Upper lobe of left lung (tissue), 6 donors: Measurements from ENCODE around the gene PARVB. TPM values are rescaled to one million over a fixed set of nuclear protein-coding genes. Genes with fewer than 3 reads are reported as not detected.

Experiments
- ATAC-seq, 2 donors: fragments of 200-7000 bp; cut with Tn5 transposase; one replicate each; pipeline ENCODE4 v1.9.1; 2022; ENCODE audit warnings: mild to moderate bottlenecking in 2 of 2, moderate library complexity in 2 of 2; ENCODE audit not compliant: low FRiP score in 2 of 2
- DNase-seq, 2 donors: peaks; one replicate each; pipeline ENCODE4 v3.0.0-alpha.2; 2019 to 2020
- H3K27ac ChIP-seq, 4 donors: fragments of 200-600 bp; sonication (generic); one replicate each; pipeline ENCODE4 v1.5.1; 2016 to 2019
- H3K27me3 ChIP-seq, 4 donors: fragments of 200-600 bp; sonication (generic); one replicate each; pipeline ENCODE4 v1.5.1; 2017 to 2019
- H3K36me3 ChIP-seq, 4 donors: fragments of 200-600 bp; sonication (generic); one replicate each; pipeline ENCODE4 v1.5.1; 2016 to 2019
- H3K4me1 ChIP-seq, 4 donors: fragments of 200-600 bp; sonication (generic); one replicate each; pipeline ENCODE4 v1.5.1; 2018 to 2019
- H3K4me3 ChIP-seq, 4 donors: fragments of 200-600 bp; sonication (generic); one replicate each; pipeline ENCODE4 v1.5.1; 2017 to 2019; ENCODE audit warnings: mild to moderate bottlenecking in 2 of 4, moderate library complexity in 1 of 4
- H3K9me3 ChIP-seq, 4 donors: fragments of 200-600 bp; sonication (generic); one replicate each; pipeline ENCODE4 v1.5.1; 2018 to 2019
- EP300 ChIP-seq, 4 donors: sonication (generic); formaldehyde crosslinking; IDR thresholded peaks; one replicate each; pipeline ENCODE4 v1.5.1; 2017; ENCODE audit warnings: antibody characterized with exemption in 4 of 4, control low read depth in 2 of 4
- POLR2A ChIP-seq, 4 donors: fragments of 450-650 bp; IDR thresholded peaks; one replicate each; pipeline ENCODE4 v1.5.1; 2016 to 2017; ENCODE audit warnings: antibody characterized with exemption in 4 of 4, mild to moderate bottlenecking in 2 of 4
- POLR2AphosphoS5 ChIP-seq, 2 donors: sonication (generic); formaldehyde crosslinking; IDR thresholded peaks; one replicate each; pipeline ENCODE4 v1.5.1; 2017; ENCODE audit warnings: antibody characterized with exemption in 2 of 2
- WGBS, 2 donors: methylation state at CpG; one replicate each; pipeline ENCODE4 v1.1.5; 2017 to 2018; 5-methylcytosine and 5-hydroxymethylcytosine counted together
- total RNA-seq, 6 donors: library from RNA; depleted of rRNA in 4 of 6; stranded (reverse); fragments of >200 nt in 4 of 6; gene quantifications; one replicate each; pipeline versions ENCODE4 v1.1.0 to v1.2.1, GENCODE V29; 2016 to 2021
- TF ChIP-seq, protein P1 (sequence below), 6 experiments: fragments of 450-650 bp in 4 of 6; fragments of 200-600 bp in 2 of 6; sonication (generic) in 2 of 6; IDR thresholded peaks; one replicate each; pipeline ENCODE4 v1.5.1; 2016 to 2019; ENCODE audit warnings: antibody characterized with exemption in 6 of 6
- donor health status: DM: no; HTN: no; CAD: no; lungs with moderate emphysema.
- donor health status: DM: no; HTN: yes; CAD: no; lungs with severe emphysema.

The PARVB gene
- total RNA-seq, 6 donors from 2014 or later: 14.5 to 56.1 (median 37.0) TPM

DNA sequence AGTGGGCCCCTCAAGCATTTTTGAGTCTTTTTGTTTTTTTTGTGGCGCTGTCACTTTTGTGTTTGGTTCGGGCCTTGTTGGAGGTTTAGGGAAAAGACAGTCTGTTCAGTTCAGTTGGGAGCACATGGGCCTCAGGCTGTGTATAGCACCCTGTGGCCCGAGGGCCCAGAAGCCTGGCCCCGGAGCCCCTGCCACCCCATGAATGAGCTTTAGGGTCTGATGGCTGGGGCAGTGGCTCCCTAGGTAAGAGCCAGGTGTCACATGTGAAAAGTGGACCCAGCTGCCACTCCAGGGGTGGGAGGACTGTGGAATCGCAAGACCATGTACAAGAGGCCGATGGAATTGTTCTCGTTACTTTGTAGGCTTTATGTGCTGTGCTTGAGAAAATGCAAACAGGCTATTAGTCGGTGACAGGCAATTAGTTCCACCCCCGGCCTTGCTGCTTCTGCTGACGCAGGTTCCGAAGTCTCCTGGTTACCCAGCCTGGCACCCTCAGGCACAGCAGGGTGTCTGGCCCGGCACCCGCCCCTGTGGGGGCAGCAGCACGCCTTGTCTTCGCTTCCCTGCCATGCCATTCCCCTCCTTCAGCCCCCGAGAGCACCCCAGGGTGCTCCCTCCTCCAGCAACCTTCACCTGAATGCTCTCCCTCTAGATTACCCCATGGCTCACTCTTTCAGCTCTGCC is 118.5 kb downstream of the PARVB start:
- Histone ChIP-seq H3K27me3 (no peaks in the 10 kb centered on the region), H3K27ac (no peak overlapping the region), H3K4me1 (peaks cover 0 to 5% (median 2%) of the 10 kb centered on the region in 4 donors), H3K4me3 (no peak overlapping the region), H3K36me3 (peaks cover 0 to 50% (median 15%) of the 10 kb centered on the region in 4 donors), H3K9me3 (peaks cover under 1 to 9% (median 3%) of the 10 kb centered on the region in 4 donors)
- no peak for TF ChIP-seq POLR2AphosphoS5 (IDR thresholded peaks at IDR 0.05)
- TF ChIP-seq, protein P1, sequence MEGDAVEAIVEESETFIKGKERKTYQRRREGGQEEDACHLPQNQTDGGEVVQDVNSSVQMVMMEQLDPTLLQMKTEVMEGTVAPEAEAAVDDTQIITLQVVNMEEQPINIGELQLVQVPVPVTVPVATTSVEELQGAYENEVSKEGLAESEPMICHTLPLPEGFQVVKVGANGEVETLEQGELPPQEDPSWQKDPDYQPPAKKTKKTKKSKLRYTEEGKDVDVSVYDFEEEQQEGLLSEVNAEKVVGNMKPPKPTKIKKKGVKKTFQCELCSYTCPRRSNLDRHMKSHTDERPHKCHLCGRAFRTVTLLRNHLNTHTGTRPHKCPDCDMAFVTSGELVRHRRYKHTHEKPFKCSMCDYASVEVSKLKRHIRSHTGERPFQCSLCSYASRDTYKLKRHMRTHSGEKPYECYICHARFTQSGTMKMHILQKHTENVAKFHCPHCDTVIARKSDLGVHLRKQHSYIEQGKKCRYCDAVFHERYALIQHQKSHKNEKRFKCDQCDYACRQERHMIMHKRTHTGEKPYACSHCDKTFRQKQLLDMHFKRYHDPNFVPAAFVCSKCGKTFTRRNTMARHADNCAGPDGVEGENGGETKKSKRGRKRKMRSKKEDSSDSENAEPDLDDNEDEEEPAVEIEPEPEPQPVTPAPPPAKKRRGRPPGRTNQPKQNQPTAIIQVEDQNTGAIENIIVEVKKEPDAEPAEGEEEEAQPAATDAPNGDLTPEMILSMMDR (IDR thresholded peaks at IDR 0.05): no peak
- no peak for TF ChIP-seq EP300 (IDR thresholded peaks at IDR 0.05)
- no peak for TF ChIP-seq POLR2A (IDR thresholded peaks at IDR 0.05)
- ATAC-seq (no peak), DNase-seq (no peak)
- 84 to 90% methylated on average over 16 of the region's 16 CpGs for WGBS, 2 donors

DNA sequence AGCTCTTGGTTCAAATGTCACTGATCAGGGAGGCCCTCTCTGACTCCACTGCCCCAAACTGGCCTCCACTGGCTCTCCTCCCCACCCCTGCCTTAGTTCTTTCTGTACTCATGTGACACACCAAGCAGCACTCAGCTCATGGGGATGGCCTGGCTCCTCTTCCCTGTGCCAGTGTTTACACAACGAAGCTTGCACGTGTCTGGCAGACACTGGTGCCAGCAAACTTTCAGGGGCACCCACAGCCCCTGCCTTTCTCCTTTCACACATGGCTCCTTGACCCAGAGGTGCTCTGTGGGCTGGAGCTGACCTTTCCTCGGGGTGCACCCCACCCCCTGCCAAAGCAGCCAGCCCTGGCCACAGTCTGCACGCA is 119.0 kb downstream of the PARVB start:
- ATAC-seq (no peak), DNase-seq (no peak)
- WGBS, 2 donors: 59 to 65% methylated on average over 2 to 4 of the region's 4 CpGs

DNA sequence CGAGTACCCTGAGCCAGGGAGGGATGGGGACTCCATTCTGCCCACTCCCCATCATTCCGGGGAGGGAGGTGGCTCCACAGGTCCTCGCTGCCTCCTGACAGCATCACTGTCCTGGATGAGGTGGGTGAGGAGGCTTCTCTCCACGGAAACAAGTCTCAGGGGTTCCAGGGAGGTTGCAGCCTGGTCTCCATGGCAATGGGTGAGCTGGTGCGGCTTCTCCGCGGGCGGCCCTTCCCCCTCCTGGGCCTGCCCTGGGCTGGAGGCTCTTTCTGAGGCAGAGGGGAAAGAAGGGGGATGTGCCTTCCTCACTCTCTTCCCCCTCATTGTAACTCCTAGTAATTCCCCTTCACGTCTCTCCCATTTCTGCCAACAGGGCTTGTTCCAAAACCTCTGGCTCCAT is 119.5 kb downstream of the PARVB start:
- Histone ChIP-seq H3K4me3 (no peak overlapping the region), H3K4me1 (peaks cover 0 to 5% (median 2%) of the 10 kb centered on the region in 4 donors), H3K36me3 (peaks cover 0 to 45% (median 7%) of the 10 kb centered on the region in 4 donors), H3K27me3 (no peaks in the 10 kb centered on the region), H3K9me3 (no peaks in the 10 kb centered on the region), H3K27ac (no peak overlapping the region)
- ATAC-seq: no peak
- 75 to 84% methylated on average over 7 to 9 of the region's 9 CpGs for WGBS, 2 donors
- DNase-seq: no peak
- TF ChIP-seq POLR2AphosphoS5 (IDR thresholded peaks at IDR 0.05) (no peak), POLR2A (IDR thresholded peaks at IDR 0.05) (no peak), EP300 (IDR thresholded peaks at IDR 0.05) (no peak)
- TF ChIP-seq, protein P1 (IDR thresholded peaks at IDR 0.05): no peak

More for the DNA sequence above, 119.0 kb downstream of the PARVB start:
- Histone ChIP-seq H3K4me1 (peaks cover 0 to 5% (median 2%) of the 10 kb centered on the region in 4 donors), H3K9me3 (peaks cover 0 to 3% (median 0%) of the 10 kb centered on the region in 4 donors), H3K27ac (no peak overlapping the region), H3K27me3 (no peaks in the 10 kb centered on the region), H3K36me3 (peaks cover 0 to 49% (median 10%) of the 10 kb centered on the region in 4 donors), H3K4me3 (no peak overlapping the region)
- TF ChIP-seq, protein P1 (IDR thresholded peaks at IDR 0.05): no peak
- no peak for TF ChIP-seq POLR2AphosphoS5 (IDR thresholded peaks at IDR 0.05)
- no peak for TF ChIP-seq POLR2A (IDR thresholded peaks at IDR 0.05)
- TF ChIP-seq EP300 (IDR thresholded peaks at IDR 0.05): no peak

DNA sequence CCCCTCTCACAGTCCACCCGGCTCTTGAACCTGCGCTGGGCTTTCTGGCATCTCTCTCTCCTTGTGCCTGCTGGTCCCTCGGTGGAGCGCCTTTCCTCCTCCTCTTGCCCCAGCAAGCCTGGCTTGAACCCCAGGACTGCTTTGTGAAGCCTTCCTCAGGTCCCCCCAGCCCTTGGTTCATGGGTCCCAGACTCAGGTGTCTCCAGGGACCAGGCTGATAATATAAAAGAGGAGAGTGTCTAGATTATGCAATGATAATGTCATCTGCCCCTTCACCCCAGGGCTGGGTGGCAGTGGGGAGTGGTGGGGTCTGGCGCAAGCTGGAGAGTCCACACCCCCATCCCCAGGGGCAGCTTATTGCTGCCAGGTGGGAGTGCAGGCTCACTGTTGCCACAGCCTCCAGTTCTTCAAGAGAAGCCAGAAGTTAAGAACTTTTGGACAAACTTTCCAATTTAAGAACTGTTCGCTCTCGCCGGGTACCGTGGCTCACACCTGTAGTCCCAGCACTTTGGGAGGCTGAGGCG is 120.0 kb downstream of the PARVB start:
- no peak for DNase-seq
- 92% methylated on average over 10 of the region's 10 CpGs for WGBS, 2 donors
- peaks cover 0 to 5% (median 2%) of the 10 kb centered on the region in 4 donors for H3K4me1 ChIP-seq

More for the DNA sequence above, 120.0 kb downstream of the PARVB start:
- Histone ChIP-seq H3K36me3 (peaks cover 0 to 45% (median 8%) of the 10 kb centered on the region in 4 donors), H3K9me3 (no peaks in the 10 kb centered on the region), H3K27me3 (no peaks in the 10 kb centered on the region), H3K4me3 (no peak overlapping the region), H3K27ac (no peak overlapping the region)
- TF ChIP-seq EP300 (IDR thresholded peaks at IDR 0.05) (no peak), POLR2AphosphoS5 (IDR thresholded peaks at IDR 0.05) (no peak), POLR2A (IDR thresholded peaks at IDR 0.05) (no peak)
- TF ChIP-seq, protein P1 (IDR thresholded peaks at IDR 0.05): no peak
- no peak for ATAC-seq
